ENCODE results near the gene TMEM106C. TPM values are rescaled to one million over a fixed set of nuclear protein-coding genes. Genes with fewer than 3 reads are reported as not detected.

The TMEM106C gene
- polyA plus RNA-seq, 3 donors: 8.7 to 9.7 (median 9.0) TPM

DNA sequence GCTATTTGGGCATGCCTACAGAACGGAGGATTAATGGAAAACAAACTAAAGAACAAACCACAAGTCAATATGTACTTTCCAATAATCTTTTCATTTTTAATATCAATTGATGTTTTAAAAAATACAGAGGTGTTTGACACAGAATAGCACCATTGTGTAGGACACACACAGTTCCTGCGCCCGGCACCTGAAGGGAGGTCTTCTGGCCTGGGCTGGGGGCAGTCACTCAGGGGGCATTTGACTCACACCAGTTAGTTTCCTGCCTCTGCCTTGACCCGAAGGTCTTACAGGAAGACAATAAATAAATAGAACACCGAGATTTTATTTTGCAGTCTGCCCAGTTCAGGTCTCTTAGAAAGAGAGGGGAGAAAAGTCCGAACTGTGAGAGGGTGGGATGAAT is 9.5 kb downstream of the TMEM106C start:
- H3K4me1 Mint-ChIP-seq: no peaks in the 10 kb centered on the region
- Histone ChIP-seq H3K27ac (ENCODE audit: low read depth in 1 of 2, low read length in 2 of 2) (no peak overlapping the region), H3K4me2 (replicated peaks; ENCODE audit: extremely low read depth, low read length, poor library complexity, severe bottlenecking) (no peak overlapping the region), H3K36me3 (replicated peaks in 1 of 2; ENCODE audit: control insufficient read depth in 1 of 2, insufficient read depth in 2 of 2, low read length in 2 of 2) (peaks cover 3 to 23% of the 10 kb centered on the region in 2 donors), H3K4me1 (ENCODE audit: control insufficient read depth in 1 of 2, insufficient read depth in 2 of 2, low read length in 2 of 2) (no peaks in the 10 kb centered on the region), H3K4me3 (replicated peaks in 1 of 3; ENCODE audit: low read depth in 2 of 3, low read length in 3 of 3) (no peak overlapping the region), H4K20me1 (ENCODE audit: insufficient read depth, low read length) (no peaks in the 10 kb centered on the region), H2AFZ (ENCODE audit: insufficient read depth, low read depth, low read length, poor library complexity, severe bottlenecking) (no peak overlapping the region), H3K27me3 (ENCODE audit: control insufficient read depth in 2 of 2, insufficient read depth in 2 of 2, low read length in 2 of 2) (no peaks in the 10 kb centered on the region), H3K9ac (ENCODE audit: insufficient read depth, low read length, poor library complexity, severe bottlenecking) (no peak overlapping the region), H3K9me3 (replicated peaks in 1 of 2; ENCODE audit: control insufficient read depth in 1 of 2, insufficient read depth in 1 of 2, low read length in 2 of 2) (no peaks in the 10 kb centered on the region), H3K79me2 (ENCODE audit: insufficient read depth, low read length) (no peaks in the 10 kb centered on the region)
- WGBS (ENCODE audit: insufficient coverage): 100% methylated on average over 2 of the region's 6 CpGs
- intact Hi-C loops (cut with micrococcal nuclease): no loop called here
- H3K36me3 Mint-ChIP-seq: peaks cover 0 to 18% of the 10 kb centered on the region in 2 donors
- H3K27ac Mint-ChIP-seq: no peak overlapping the region
- no peak overlapping the region for H3K4me3 Mint-ChIP-seq
- no peaks in the 10 kb centered on the region for H3K9me3 Mint-ChIP-seq
- no peak for DNase-seq
- H3K27me3 Mint-ChIP-seq (ENCODE audit: low read depth in 3 of 3): peaks cover 0 to 5% (median 3%) of the 10 kb centered on the region in 3 donors
- TF ChIP-seq, protein P1, sequence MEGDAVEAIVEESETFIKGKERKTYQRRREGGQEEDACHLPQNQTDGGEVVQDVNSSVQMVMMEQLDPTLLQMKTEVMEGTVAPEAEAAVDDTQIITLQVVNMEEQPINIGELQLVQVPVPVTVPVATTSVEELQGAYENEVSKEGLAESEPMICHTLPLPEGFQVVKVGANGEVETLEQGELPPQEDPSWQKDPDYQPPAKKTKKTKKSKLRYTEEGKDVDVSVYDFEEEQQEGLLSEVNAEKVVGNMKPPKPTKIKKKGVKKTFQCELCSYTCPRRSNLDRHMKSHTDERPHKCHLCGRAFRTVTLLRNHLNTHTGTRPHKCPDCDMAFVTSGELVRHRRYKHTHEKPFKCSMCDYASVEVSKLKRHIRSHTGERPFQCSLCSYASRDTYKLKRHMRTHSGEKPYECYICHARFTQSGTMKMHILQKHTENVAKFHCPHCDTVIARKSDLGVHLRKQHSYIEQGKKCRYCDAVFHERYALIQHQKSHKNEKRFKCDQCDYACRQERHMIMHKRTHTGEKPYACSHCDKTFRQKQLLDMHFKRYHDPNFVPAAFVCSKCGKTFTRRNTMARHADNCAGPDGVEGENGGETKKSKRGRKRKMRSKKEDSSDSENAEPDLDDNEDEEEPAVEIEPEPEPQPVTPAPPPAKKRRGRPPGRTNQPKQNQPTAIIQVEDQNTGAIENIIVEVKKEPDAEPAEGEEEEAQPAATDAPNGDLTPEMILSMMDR (IDR thresholded peaks at IDR 0.05): no peak

DNA sequence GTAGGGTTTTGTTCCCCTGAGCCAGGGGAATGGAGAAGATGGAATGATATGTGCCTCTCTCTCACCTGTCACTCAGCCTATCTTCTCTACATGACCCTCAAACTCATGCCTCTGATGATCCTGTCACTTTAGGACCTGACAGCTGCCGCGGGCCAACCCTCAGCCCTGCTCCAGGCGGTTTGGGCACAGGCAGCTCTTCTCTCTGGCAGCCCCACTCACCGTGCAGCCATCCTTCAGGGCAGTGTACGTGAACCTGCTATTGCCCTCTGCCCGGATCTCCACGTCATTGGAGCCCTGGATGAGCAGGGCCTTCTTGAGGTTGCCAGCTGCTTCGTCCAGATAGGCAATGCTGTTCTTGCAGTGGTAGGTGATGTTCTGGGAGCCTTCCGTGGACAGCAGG is 10.5 kb downstream of the TMEM106C start:
- H3K27me3 Mint-ChIP-seq (ENCODE audit: low read depth in 3 of 3): peaks cover 1 to 6% (median 5%) of the 10 kb centered on the region in 3 donors
- DNase-seq: no peak
- TF ChIP-seq, protein P1 (IDR thresholded peaks at IDR 0.05): no peak
- Histone ChIP-seq H3K36me3 (replicated peaks in 1 of 2; ENCODE audit: control insufficient read depth in 1 of 2, insufficient read depth in 2 of 2, low read length in 2 of 2) (peaks cover 0 to 13% of the 10 kb centered on the region in 2 donors), H3K79me2 (ENCODE audit: insufficient read depth, low read length) (no peaks in the 10 kb centered on the region), H3K4me2 (replicated peaks; ENCODE audit: extremely low read depth, low read length, poor library complexity, severe bottlenecking) (no peak overlapping the region), H4K20me1 (ENCODE audit: insufficient read depth, low read length) (no peaks in the 10 kb centered on the region), H3K4me1 (ENCODE audit: control insufficient read depth in 1 of 2, insufficient read depth in 2 of 2, low read length in 2 of 2) (no peaks in the 10 kb centered on the region), H2AFZ (ENCODE audit: insufficient read depth, low read depth, low read length, poor library complexity, severe bottlenecking) (no peak overlapping the region), H3K9ac (ENCODE audit: insufficient read depth, low read length, poor library complexity, severe bottlenecking) (no peak overlapping the region), H3K27me3 (ENCODE audit: control insufficient read depth in 2 of 2, insufficient read depth in 2 of 2, low read length in 2 of 2) (no peaks in the 10 kb centered on the region), H3K4me3 (replicated peaks in 1 of 3; ENCODE audit: low read depth in 2 of 3, low read length in 3 of 3) (no peak overlapping the region), H3K27ac (ENCODE audit: low read depth in 1 of 2, low read length in 2 of 2) (no peak overlapping the region), H3K9me3 (replicated peaks in 1 of 2; ENCODE audit: control insufficient read depth in 1 of 2, insufficient read depth in 1 of 2, low read length in 2 of 2) (no peaks in the 10 kb centered on the region)
- 96% methylated on average over 9 of the region's 9 CpGs for WGBS (ENCODE audit: insufficient coverage)
- no peaks in the 10 kb centered on the region for H3K9me3 Mint-ChIP-seq
- intact Hi-C loops (cut with micrococcal nuclease): no loop called here
- no peak overlapping the region for H3K27ac Mint-ChIP-seq
- no peaks in the 10 kb centered on the region for H3K4me1 Mint-ChIP-seq
- no peak overlapping the region for H3K4me3 Mint-ChIP-seq
- peaks cover 0 to 10% of the 10 kb centered on the region in 2 donors for H3K36me3 Mint-ChIP-seq
